ENCODE measurements around the gene FAM209A. TPM values are rescaled to one million over a fixed set of nuclear protein-coding genes. Genes with fewer than 3 reads are reported as not detected.

The FAM209A gene
- total RNA-seq, 4 donors from 2014 or later, result not detected

GRCh38 chr20:56540415-56540814, 15.9 kb downstream of the FAM209A start:
- in situ Hi-C loops (cut with MboI; ENCODE audit: low pct_ligation_motif_present in 1 of 4, low pct_unique_long_range_greater_than_20kb in 1 of 4, low sequenced_read_pairs in 3 of 4), result loop anchor here in 1 of 4 donors (10.0 kb wide), 1 partner anchor 434 kb away; no protein-coding TSS in a partner anchor
- no peaks in the 10 kb centered on the region for H3K27me3 ChIP-seq
- H3K4me1 ChIP-seq, result no peaks in the 10 kb centered on the region
- intact Hi-C loops (cut with DNase I; ENCODE audit: low total_unique reads), result no loop called here
- WGBS, 2 donors (ENCODE audit: low coverage in 1 of 2), result 80 to 82% methylated on average over 1 to 6 of the region's 6 CpGs
- TF ChIP-seq CTCF (IDR thresholded peaks at IDR 0.05), result no peak
- TF ChIP-seq EP300 (IDR thresholded peaks at IDR 0.05; ENCODE audit: low read depth), result no peak
- TF ChIP-seq POLR2AphosphoS5 (IDR thresholded peaks at IDR 0.05), result no peak
- TF ChIP-seq POLR2A (IDR thresholded peaks at IDR 0.05), result no peak
- H3K36me3 ChIP-seq, result no peaks in the 10 kb centered on the region
- H3K27ac ChIP-seq, result no peak overlapping the region
- no peak overlapping the region for H3K4me3 ChIP-seq
- DNase-seq, result no peak
- H3K9me3 ChIP-seq, result no peaks in the 10 kb centered on the region

GRCh38 chr20:56542489-56543030, 18.0 kb downstream of the FAM209A start:
- in situ Hi-C loops (cut with MboI; ENCODE audit: low pct_ligation_motif_present in 1 of 4, low pct_unique_long_range_greater_than_20kb in 1 of 4, low sequenced_read_pairs in 3 of 4), result loop anchor here in 1 of 4 donors (10.0 kb wide), 1 partner anchor 432 kb away; no protein-coding TSS in a partner anchor
- no peak for DNase-seq
- H3K9me3 ChIP-seq, result no peaks in the 10 kb centered on the region
- H3K4me3 ChIP-seq, result no peak overlapping the region
- no peaks in the 10 kb centered on the region for H3K4me1 ChIP-seq
- no peaks in the 10 kb centered on the region for H3K36me3 ChIP-seq
- H3K27me3 ChIP-seq, result no peaks in the 10 kb centered on the region
- no peak for TF ChIP-seq EP300 (IDR thresholded peaks at IDR 0.05; ENCODE audit: low read depth)
- TF ChIP-seq POLR2AphosphoS5 (IDR thresholded peaks at IDR 0.05), result no peak
- H3K27ac ChIP-seq, result no peak overlapping the region
- WGBS, 2 donors (ENCODE audit: low coverage in 1 of 2), result 52 to 63% methylated on average over 8 to 9 of the region's 9 CpGs
- intact Hi-C loops (cut with DNase I; ENCODE audit: low total_unique reads), result no loop called here

GRCh38 chr20:56551571-56551970, 27.0 kb downstream of the FAM209A start:
- H3K27me3 ChIP-seq, result no peaks in the 10 kb centered on the region
- DNase-seq, result no peak
- H3K4me1 ChIP-seq, result peaks cover 0 to 4% (median 2%) of the 10 kb centered on the region in 4 donors
- TF ChIP-seq EP300 (IDR thresholded peaks at IDR 0.05; ENCODE audit: low read depth), result no peak
- TF ChIP-seq POLR2A (IDR thresholded peaks at IDR 0.05), result no peak
- TF ChIP-seq CTCF (IDR thresholded peaks at IDR 0.05), result no peak
- no peak for TF ChIP-seq POLR2AphosphoS5 (IDR thresholded peaks at IDR 0.05)
- H3K27ac ChIP-seq, result no peak overlapping the region
- in situ Hi-C loops (cut with MboI; ENCODE audit: low pct_ligation_motif_present in 1 of 4, low pct_unique_long_range_greater_than_20kb in 1 of 4, low sequenced_read_pairs in 3 of 4), result loop anchor here (10.0 to 25.0 kb wide), 4 partner anchors 413 to 786 kb away; partner anchors contain the start of gene SPO11 (in 2 of the 4)
- no peak overlapping the region for H3K4me3 ChIP-seq
- H3K9me3 ChIP-seq, result no peaks in the 10 kb centered on the region
- 79 to 85% methylated on average over 7 to 8 of the region's 8 CpGs for WGBS, 2 donors (ENCODE audit: low coverage in 1 of 2)
- intact Hi-C loops (cut with DNase I; ENCODE audit: low total_unique reads), result loop anchor here (10.0 kb wide), 2 partner anchors 423 to 793 kb away; no protein-coding TSS in a partner anchor
- no peaks in the 10 kb centered on the region for H3K36me3 ChIP-seq

- no peak overlapping the region for H3K4me3 ChIP-seq
- H3K4me1 ChIP-seq, result peaks cover 0 to 4% (median 2%) of the 10 kb centered on the region in 4 donors
- no peak for DNase-seq
- intact Hi-C loops (cut with DNase I; ENCODE audit: low total_unique reads) (loop anchor here (10.0 kb wide), 2 partner anchors 422 to 792 kb away; no protein-coding TSS in a partner anchor), in situ Hi-C loops (cut with MboI; ENCODE audit: low pct_ligation_motif_present in 1 of 4, low pct_unique_long_range_greater_than_20kb in 1 of 4, low sequenced_read_pairs in 3 of 4) (loop anchor here (10.0 to 25.0 kb wide), 4 partner anchors 412 to 784 kb away; partner anchors contain the start of gene SPO11 (in 2 of the 4))
- no peaks in the 10 kb centered on the region for H3K36me3 ChIP-seq
- no peak overlapping the region for H3K27ac ChIP-seq
- no peaks in the 10 kb centered on the region for H3K27me3 ChIP-seq
- TF ChIP-seq POLR2A (IDR thresholded peaks at IDR 0.05) (no peak), POLR2AphosphoS5 (IDR thresholded peaks at IDR 0.05) (no peak), EP300 (IDR thresholded peaks at IDR 0.05; ENCODE audit: low read depth) (no peak), CTCF (IDR thresholded peaks at IDR 0.05) (no peak)
- WGBS, 2 donors (ENCODE audit: low coverage in 1 of 2), result 67 to 72% methylated on average over 6 to 8 of the region's 8 CpGs
- no peaks in the 10 kb centered on the region for H3K9me3 ChIP-seq
Observed at GRCh38 chr20:56552911-56553629, 28.5 kb downstream of the FAM209A start.

Measured in transverse colon (tissue), 4 donors.